Thoracic aorta (tissue), 2 donors: ENCODE measurements around the gene NKAIN2. TPM values are rescaled to one million over a fixed set of nuclear protein-coding genes. Genes with fewer than 3 reads are reported as not detected.

ENCODE experiments used
- ATAC-seq: fragments of 150-250 bp; one replicate; pipeline ENCODE4 v1.8.0; 2017; ENCODE audit warnings: low read depth; ENCODE audit not compliant: insufficient number of reproducible peaks, low FRiP score
- DNase-seq: peaks from one replicate; pipeline ENCODE4 v3.0.0-alpha.2; 2020; ENCODE audit warnings: low spot score
- H3K27ac ChIP-seq, 2 donors: fragments of 200-600 bp; sonication (generic); 1 replicate in 1 of 2; 2 replicates in 1 of 2; pipeline ENCODE4 v1.5.1; 2016; ENCODE audit warnings: mild to moderate bottlenecking in 2 of 2, moderate library complexity in 2 of 2
- H3K27me3 ChIP-seq: fragments of 200-600 bp; sonication (generic); replicated peaks from 2 replicates; pipeline ENCODE4 v1.6.0; 2016; ENCODE audit warnings: mild to moderate bottlenecking; ENCODE audit not compliant: insufficient read depth
- H3K36me3 ChIP-seq: fragments of 200-600 bp; sonication (generic); one replicate; pipeline ENCODE4 v1.5.1; 2016
- H3K4me1 ChIP-seq, 2 donors: fragments of 200-600 bp; sonication (generic); 1 replicate in 1 of 2; 2 replicates in 1 of 2; pipeline versions ENCODE4 v1.5.1 to v1.6.0; 2016; ENCODE audit warnings: low read depth in 2 of 2, mild to moderate bottlenecking in 1 of 2; ENCODE audit not compliant: control insufficient read depth in 1 of 2
- H3K4me3 ChIP-seq: fragments of 200-600 bp; sonication (generic); 2 replicates; pipeline ENCODE4 v1.5.1; 2016; ENCODE audit warnings: mild to moderate bottlenecking
- H3K9me3 ChIP-seq: fragments of 200-600 bp; sonication (generic); 2 replicates; pipeline ENCODE4 v1.5.1; 2016
- total RNA-seq, 2 donors: library from RNA; depleted of rRNA; stranded (reverse); fragments of >200 nt; gene quantifications; one replicate each; pipeline versions ENCODE4 v1.1.0 to v1.2.3, GENCODE V29; 2016
- TF ChIP-seq, protein P1 (sequence below): fragments of 200-600 bp; sonication (generic); IDR thresholded peaks from one replicate; pipeline ENCODE4 v1.5.1; 2019; ENCODE audit warnings: antibody characterized with exemption

NKAIN2 gene
- total RNA-seq, 2 donors from 2014 or later: 0.28 TPM; not detected in 1

DNA sequence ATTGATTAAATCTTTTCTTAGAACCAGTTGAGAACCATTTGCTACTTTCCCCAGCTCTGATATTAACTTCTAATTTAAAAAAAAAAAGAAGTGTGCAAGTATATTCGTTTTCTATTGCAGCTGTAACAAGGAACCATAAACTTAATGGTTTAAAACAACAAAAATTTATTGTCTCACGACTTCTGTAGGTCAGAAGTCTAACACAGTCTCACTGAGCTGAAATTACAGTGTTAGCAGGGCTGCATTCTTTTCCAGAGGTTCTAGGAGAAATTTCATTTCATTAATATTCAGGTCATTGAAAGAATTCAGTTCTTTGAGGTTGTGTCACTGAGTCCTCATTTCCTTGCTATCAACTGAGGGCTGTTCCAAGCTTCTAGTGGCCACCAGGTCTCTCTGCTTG lies 945.1 kb downstream of the NKAIN2 start:
- no peak overlapping the region for H3K27ac ChIP-seq
- DNase-seq (no peak), ATAC-seq (no peak)
- no peaks in the 10 kb centered on the region for H3K27me3 ChIP-seq
- no peaks in the 10 kb centered on the region for H3K4me1 ChIP-seq
- no peaks in the 10 kb centered on the region for H3K9me3 ChIP-seq
- TF ChIP-seq, protein P1, sequence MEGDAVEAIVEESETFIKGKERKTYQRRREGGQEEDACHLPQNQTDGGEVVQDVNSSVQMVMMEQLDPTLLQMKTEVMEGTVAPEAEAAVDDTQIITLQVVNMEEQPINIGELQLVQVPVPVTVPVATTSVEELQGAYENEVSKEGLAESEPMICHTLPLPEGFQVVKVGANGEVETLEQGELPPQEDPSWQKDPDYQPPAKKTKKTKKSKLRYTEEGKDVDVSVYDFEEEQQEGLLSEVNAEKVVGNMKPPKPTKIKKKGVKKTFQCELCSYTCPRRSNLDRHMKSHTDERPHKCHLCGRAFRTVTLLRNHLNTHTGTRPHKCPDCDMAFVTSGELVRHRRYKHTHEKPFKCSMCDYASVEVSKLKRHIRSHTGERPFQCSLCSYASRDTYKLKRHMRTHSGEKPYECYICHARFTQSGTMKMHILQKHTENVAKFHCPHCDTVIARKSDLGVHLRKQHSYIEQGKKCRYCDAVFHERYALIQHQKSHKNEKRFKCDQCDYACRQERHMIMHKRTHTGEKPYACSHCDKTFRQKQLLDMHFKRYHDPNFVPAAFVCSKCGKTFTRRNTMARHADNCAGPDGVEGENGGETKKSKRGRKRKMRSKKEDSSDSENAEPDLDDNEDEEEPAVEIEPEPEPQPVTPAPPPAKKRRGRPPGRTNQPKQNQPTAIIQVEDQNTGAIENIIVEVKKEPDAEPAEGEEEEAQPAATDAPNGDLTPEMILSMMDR: no peak
- no peak overlapping the region for H3K4me3 ChIP-seq
- H3K36me3 ChIP-seq: no peaks in the 10 kb centered on the region

DNA sequence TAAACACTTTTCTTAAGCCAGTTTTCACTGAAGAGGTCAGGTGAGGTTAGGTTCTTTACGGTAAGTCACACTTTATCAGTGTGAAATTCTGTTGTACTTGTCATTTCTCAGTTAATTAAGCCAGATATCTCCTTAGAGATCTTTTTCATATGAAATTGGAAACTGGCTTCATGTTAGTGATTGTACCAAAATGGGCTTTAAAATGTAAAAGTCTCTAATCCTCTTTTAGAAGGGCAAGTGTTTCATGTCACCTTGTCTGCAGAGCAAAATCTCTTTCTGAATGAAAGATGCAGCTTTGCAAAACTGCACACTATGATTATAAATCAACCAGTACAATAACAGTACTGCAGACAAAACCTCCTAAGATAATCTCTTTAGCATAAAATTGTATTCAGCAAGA lies 949.3 kb downstream of the NKAIN2 start:
- no peak overlapping the region for H3K27ac ChIP-seq
- no peaks in the 10 kb centered on the region for H3K27me3 ChIP-seq
- no peaks in the 10 kb centered on the region for H3K4me1 ChIP-seq
- H3K36me3 ChIP-seq: no peaks in the 10 kb centered on the region
- no peak overlapping the region for H3K4me3 ChIP-seq
- TF ChIP-seq, protein P1: no peak
- H3K9me3 ChIP-seq: no peaks in the 10 kb centered on the region
- no peak for ATAC-seq
- DNase-seq: no peak

DNA sequence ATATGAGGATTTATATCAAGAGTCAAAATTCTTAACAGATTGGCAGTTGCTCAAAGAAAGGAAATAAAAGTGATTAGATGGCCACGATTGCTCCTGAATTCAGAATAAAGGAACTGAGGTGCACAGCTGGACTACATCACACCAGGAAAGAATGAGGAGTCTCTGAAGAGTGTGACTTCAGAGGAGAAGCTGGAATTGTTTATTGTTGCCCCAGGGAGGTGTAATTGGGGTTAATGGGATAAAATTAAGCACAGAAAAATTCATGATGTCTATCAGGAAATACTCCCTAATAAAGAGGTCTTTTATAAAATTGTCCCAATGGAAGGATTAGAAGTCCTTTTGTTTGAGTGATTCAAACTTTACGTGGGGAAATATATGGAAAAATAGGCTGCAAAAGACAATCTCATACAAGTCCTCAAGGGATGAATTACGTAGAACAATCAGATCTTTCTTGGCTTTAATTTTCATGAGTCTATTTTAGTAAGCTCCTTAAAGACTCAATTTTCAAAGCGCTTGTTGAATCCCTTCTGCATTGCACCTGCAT lies 950.0 kb downstream of the NKAIN2 start:
- no peak overlapping the region for H3K4me3 ChIP-seq
- ATAC-seq: no peak
- TF ChIP-seq, protein P1: no peak

DNA sequence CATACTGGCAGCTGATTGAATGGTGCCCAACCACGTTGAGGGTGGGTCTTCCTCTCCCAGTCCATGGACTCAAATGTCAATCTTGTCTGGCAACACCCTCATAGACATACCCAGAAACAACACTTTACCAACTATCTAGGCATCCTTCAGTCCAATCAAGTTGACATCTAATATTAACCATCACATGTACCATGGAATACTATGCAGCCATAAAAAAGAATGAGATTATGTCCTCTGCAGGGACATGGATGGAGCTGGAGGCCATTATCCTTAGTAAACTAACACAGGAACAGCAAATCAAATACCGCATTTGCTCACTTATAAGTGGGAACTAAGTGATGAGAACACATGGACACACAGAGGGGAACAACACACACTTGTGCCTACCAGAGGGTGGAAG lies 951.7 kb downstream of the NKAIN2 start:
- H3K4me1 ChIP-seq: no peaks in the 10 kb centered on the region
- H3K27ac ChIP-seq: no peak overlapping the region
- TF ChIP-seq, protein P1: no peak
- ATAC-seq (no peak), DNase-seq (no peak)
- H3K4me3 ChIP-seq: no peak overlapping the region
- H3K36me3 ChIP-seq: no peaks in the 10 kb centered on the region
- no peaks in the 10 kb centered on the region for H3K27me3 ChIP-seq
- H3K9me3 ChIP-seq: no peaks in the 10 kb centered on the region

More for the DNA sequence above, 950.0 kb downstream of the NKAIN2 start:
- H3K4me1 ChIP-seq: no peaks in the 10 kb centered on the region
- DNase-seq: no peak
- H3K27ac ChIP-seq: no peak overlapping the region
- H3K36me3 ChIP-seq: no peaks in the 10 kb centered on the region
- H3K9me3 ChIP-seq: no peaks in the 10 kb centered on the region
- no peaks in the 10 kb centered on the region for H3K27me3 ChIP-seq

- no peak overlapping the region for H3K27ac ChIP-seq
- no peaks in the 10 kb centered on the region for H3K9me3 ChIP-seq
- H3K27me3 ChIP-seq: no peaks in the 10 kb centered on the region
- no peaks in the 10 kb centered on the region for H3K36me3 ChIP-seq
- TF ChIP-seq, protein P1: no peak
- no peaks in the 10 kb centered on the region for H3K4me1 ChIP-seq
- ATAC-seq (no peak), DNase-seq (no peak)
- no peak overlapping the region for H3K4me3 ChIP-seq
Observed at GRCh38 chr6:124757560-124757959, 953.9 kb downstream of the NKAIN2 start.
